Cortex of kidney (tissue), 1 donor: ENCODE measurements around the gene HIVEP3.

Source experiments
- DNase-seq: peaks from one replicate; lab custom pipeline; 2025; lab: John Stamatoyannopoulos, UW

HIVEP3 gene

DNA sequence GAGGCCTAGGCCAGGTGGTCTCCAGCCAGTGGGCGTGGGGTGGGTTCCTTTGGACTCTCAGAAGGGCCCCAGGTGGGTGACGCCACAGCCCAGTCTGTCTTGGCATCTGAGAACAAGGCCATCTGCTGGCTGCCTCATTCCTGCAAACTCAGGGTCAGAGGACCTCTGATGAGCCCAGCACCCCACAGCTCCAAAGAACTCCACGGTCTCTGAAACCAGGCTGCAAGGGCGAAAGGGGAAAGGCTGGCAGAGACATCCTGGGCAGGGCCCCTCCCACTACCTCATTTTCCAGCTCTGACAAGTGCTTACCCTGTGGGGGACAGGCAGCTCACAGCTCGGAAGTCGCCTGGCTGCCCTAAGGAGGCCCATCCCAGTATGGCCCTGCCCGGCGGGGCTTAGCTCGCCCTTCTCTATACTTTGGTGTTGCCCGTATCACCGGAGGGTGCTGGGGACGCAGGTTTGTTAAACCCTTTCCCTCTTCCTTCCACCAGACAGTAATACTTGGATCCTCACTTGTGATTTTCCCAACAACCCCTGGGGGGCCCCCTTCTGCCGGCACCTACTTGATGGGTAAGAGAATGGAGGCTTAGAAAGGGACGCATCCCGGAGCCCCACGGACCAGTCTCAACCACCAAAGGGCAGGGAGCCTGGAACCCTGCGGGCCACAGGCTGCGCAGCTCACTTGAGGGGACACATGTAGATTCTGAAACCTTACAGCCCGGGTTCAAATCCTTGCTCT, 423.3 kb downstream of the HIVEP3 start:
- DNase-seq = no peak

DNA sequence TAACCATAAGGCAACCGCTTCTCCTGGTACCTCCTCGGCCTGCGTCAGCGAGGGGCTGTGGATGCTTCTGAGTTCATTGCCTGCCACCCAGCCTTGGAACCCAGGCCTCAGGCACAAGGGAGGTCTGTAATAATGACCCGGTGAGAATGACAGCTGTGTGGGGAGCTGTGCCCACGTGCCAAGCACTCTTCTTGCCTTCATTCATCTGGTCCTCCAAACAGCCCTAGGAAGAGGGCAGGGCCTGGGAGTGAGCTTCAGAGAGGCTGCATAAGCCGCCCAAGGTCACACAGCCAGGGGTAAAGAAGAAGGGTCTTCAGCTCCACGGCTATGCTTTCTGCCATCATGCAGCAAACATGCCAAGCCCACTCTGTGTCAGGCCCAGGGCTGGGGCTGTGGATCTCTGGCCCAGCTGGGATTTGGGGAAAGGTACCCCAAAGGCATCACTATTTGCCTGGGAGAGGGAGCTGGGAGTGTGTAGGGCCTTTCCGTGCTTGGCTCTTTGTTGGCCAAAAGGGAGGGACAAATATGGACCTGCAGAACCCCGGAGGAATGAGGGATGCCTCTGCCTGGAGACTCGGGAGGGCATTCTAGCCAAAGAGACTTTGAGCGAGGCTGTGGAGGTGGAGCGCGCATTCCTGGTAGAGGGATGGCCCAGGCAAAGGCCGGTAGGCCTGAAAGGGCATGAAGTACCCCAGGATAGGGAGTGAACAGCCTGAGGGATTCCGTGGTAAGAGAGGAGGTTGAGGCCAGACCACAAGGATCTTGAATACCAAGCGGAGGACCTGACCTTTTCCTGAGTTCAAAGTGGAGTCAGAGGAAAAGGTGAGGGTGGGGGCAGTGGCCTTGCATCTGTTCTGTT, 424.1 kb downstream of the HIVEP3 start:
- DNase-seq = no peak

- no peak for DNase-seq
Observed at GRCh38 chr1:41493626-41494350, 424.9 kb downstream of the HIVEP3 start.

DNA sequence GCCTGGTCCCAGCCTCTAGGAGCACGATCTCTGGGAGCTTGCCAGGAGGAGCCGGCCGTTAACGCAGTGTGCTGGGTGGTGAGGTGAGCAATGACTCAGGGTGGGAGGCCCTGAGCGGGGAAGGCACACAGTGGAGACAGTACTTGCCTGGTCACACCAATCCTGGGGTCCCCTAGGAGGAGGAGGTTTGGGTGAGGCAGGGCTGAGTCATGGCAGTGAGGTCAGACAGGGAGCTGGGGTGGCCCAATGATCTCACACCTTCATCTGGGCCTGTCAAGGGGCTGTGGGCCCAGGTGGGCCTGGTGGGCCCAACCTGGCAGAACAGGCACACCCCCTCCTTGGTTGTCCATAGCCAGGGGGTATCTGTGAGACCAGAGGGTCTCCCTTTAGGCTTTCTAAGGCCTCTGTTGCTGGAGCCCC, 425.6 kb downstream of the HIVEP3 start:
- no peak for DNase-seq

DNA sequence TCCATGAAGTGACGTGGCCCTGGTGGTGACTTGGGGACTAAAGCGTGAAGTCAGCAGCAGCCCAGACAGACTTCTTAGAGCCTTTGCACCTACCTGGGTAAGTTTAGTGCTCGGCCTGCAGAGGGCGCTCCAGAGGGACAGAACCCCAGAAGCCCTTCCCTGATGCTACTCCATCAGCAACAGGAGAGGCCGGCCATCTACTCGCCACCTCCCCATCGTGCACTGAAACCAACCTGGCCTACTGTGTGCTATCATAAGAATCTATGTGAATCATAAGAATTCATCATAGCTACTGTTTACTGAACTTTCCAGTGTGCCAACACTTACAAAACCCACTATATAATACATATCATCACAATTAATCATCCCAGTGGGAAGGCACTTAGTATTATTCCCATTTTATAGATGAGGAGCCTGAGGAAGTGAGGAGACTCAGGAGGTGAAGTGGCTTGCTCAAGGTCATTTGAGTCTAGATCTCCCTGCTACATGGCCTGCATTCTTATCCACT, 426.3 kb downstream of the HIVEP3 start:
- no peak for DNase-seq

- no peak for DNase-seq
Observed at GRCh38 chr1:41490911-41491310, 427.8 kb downstream of the HIVEP3 start.

- no peak for DNase-seq
Observed at GRCh38 chr1:41489561-41489960, 429.2 kb downstream of the HIVEP3 start.

GRCh38 chr1:41488040-41488951, 430.4 kb downstream of the HIVEP3 start:
- no peak for DNase-seq

DNA sequence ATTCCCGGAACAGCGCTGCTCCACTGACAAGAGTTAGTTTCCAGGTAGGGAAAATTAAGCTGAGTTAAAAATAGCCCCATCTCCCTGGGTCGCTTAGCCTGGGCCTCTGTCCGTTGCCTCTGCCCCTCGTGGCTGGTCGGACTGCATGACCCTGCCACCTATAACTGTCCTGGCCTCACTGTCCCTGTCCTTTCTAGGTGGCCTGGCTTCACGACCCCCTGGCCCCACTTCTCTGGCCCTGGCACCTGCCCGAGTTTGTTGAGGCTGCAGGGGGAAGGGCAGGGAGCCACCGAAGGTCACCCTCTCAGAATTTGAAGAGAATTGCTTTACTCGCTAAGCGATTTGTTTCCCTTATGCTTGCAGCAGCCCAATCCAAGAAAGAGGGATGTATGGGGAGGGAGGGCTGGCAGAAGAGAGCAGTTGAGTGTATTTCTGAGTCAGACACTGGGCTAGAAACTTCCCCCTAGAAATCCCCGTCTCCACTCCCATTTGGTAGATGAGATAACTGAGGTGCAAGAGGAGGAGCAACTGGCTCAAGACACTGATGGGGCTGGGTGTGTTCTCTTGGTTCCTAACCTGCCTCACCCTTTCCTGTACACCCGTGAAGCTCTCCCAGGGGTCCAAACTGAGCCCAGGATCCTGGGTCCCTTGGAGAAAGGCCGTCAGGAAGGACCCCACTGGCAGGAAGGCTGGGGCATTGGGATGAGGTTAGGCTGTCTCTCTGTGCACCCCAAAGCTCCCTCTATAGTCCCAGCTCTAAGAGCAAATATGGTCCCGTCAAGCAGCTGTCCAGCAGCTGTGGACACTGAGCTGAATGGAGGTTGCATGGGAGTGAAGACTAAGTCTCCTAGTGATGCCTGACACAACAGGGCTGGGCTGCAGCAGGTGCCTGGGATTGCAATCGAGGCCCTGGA, 431.3 kb downstream of the HIVEP3 start:
- DNase-seq = no peak

DNA sequence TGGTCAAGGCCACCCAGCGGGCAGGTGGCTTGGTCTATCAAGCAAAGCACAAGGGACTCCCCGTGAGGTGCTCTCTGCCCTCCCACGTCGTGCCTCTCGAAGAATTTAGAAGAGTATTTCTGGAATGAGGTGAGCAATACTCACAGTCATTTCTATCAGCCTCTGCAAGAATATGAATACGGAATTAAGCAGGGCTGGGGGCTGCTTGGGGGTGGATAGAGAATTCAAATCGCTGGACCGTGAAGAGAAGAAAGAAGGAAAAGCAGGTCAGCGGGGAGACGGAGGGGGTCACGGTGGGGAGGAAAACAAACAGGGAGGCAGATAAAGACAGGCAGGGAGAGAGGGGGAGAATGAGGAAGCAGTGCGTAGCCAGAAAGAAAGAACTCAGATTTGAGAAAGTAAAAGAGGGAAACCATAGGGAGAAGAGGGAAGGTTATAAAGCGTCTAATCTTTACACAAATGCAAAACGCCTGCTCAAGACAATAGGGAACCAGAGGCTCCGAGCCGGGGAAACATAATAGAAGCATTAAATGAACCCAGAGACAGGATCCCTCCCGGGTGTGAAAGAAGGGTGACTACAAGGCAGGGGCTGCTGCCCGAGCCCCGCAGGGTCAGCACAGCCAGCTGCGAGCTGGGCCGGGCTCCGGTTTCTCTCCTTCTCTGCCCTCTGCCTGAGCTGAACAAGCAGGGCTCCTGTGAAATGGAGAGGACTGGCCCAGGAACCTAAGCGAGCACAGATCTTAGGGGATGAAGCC, 432.2 kb downstream of the HIVEP3 start:
- no peak for DNase-seq

GRCh38 chr1:41486053-41486370, 432.7 kb downstream of the HIVEP3 start:
- DNase-seq = no peak

DNA sequence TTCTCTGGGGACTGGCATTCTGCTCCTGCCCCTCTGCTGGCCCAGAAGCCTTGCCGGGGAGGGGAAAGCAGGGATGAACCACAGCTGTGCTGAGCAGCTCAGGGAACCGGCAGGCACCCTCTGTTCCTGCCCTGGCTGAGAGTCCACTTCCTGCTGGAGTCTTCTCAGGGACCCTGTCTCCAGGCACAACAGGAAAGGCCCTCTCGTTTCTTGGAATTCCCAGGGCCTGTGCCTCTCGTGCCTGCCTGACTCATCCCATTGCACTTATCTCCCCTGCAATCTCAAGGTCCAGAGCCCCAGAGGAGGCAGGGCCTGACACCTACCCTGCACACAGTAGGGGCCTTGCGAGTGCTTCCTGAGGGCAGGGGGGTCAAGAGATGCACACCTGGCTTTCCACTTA, 433.1 kb downstream of the HIVEP3 start:
- no peak for DNase-seq

DNA sequence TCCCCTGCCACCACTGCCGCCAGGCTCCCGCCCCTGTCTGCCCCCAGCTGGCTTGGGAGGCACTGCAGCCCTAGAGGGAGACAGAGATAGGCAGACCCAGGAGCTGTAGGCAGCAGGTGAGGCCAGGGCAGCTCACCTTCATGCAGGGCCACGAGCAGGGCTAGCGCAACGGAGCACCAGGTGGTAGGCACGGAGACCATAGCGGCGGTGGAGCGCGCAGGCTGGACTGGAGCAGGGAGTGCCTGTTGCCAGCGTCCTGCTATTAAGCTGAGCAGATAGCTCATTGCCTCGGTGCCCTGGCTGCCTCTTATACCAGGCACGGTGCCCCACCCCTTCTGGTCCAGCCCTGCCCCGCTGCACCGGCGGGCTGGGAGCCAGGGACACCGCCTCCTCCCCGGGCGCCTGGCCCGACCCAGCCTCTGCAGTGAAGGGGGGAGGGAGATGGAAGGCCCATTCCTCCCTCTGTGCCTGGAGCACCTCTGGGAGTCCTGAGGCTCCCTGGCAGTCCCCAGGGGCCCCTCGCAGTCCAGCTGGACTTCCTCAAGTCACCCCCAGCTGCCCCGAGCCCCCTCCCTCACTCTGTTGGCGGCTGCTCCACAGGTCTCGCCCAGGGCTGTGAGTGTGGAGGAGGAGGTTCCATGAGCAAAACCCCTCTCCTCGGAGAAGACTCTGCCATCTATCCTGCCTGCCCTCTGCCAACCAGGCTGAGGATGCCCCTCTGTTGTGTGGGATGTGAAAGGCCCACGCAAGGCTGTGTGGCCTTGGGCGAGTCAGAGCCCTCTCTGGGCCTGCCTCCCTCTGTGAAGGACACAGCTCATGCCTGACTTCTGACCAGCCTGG, 434.1 kb downstream of the HIVEP3 start, which contains the start of gene EDN2:
Gene EDN2, minus strand, starts transcription at position 282 of the 840 bp plus-strand sequence. Its CDS starts 82 bp downstream, at position 200.
- DNase-seq = no peak

DNA sequence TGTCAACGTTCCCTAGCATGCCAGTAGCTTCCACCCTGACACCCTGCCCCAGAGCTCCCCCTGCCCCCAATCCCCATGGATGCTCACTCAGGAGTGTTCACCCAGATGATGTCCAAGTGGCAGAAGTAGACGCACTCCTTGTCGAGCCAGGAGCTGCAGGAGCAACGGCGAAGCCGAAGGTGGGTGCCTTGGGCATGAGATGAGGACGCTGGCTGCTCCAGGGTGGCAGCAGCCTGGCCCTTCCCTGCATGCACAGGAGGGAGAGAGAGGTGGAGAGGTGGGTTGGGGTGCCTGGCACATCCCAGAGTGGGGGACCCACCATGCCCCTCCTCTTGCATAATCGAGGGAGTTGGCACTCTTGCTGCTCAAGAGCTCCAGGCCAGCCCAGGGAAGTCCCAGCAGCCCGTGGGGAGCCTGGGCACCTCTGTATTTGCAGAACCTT, 434.7 kb downstream of the HIVEP3 start:
- DNase-seq = no peak

GRCh38 chr1:41483001-41483850, 435.5 kb downstream of the HIVEP3 start:
- DNase-seq = no peak

- no peak for DNase-seq
Observed at GRCh38 chr1:41482001-41482765, 436.5 kb downstream of the HIVEP3 start.
